H1 (cell line): Measurements from ENCODE around the gene PBX1. TPM values are rescaled to one million over a fixed set of nuclear protein-coding genes. Genes with fewer than 3 reads are reported as not detected.

Experiments
- CTCF ChIA-PET: fragments of 300-600 bp; sonication (Branson Sonifier 250); formaldehyde crosslinking; loops from one replicate; lab custom pipeline; 2021; ENCODE audit not compliant: partially characterized antibody; lab: Charles Lee
- POLR2A ChIA-PET: fragments of 300-600 bp; sonication (Branson Sonifier 250); formaldehyde crosslinking; loops from one replicate; lab custom pipeline; 2021; ENCODE audit warnings: inconsistent platforms; ENCODE audit not compliant: partially characterized antibody; lab: Charles Lee
- DNase-seq, 2 experiments: peaks; one replicate each; pipeline versions ENCODE4 v3.0.0 to v3.0.0-alpha.2; 2010 to 2022; ENCODE audit warnings: low spot score in 2 of 2, low read depth in 1 of 2, mixed read lengths in 1 of 2
- FAIRE-seq: peaks from 2 replicates; lab custom pipeline; 2011; peaks lifted over from hg19 to GRCh38; lab: Jason Lieb, UNC
- H2AFZ ChIP-seq: 2 replicates; pipeline ENCODE4 v1.8.1; 2012; ENCODE audit warnings: low read length, inconsistent platforms
- H2AK5ac ChIP-seq: 2 replicates; pipeline ENCODE4 v1.6.1; 2013; ENCODE audit warnings: low read depth, low read length
- H2BK120ac ChIP-seq: replicated peaks from 2 replicates; pipeline ENCODE3; 2013; ENCODE audit warnings: low read depth, low read length, inconsistent platforms
- H2BK12ac ChIP-seq: 2 replicates; pipeline ENCODE4 v1.6.1; 2013; ENCODE audit warnings: low read depth, low read length
- H2BK15ac ChIP-seq: 2 replicates; pipeline ENCODE4 v1.6.1; 2013; ENCODE audit warnings: low read length
- H2BK20ac ChIP-seq: 2 replicates; pipeline ENCODE4 v1.6.1; 2013; ENCODE audit warnings: low read length
- H2BK5ac ChIP-seq: 2 replicates; pipeline ENCODE4 v1.6.1; 2013; ENCODE audit warnings: low read depth, low read length
- H3K14ac ChIP-seq: 2 replicates; pipeline ENCODE4 v1.6.1; 2013; ENCODE audit warnings: inconsistent platforms; ENCODE audit not compliant: insufficient read length
- H3K18ac ChIP-seq: 2 replicates; pipeline ENCODE4 v1.6.1; 2013; ENCODE audit warnings: low read length; ENCODE audit errors: extremely low read depth
- H3K23ac ChIP-seq: 2 replicates; pipeline ENCODE4 v1.6.1; 2013; ENCODE audit warnings: inconsistent platforms; ENCODE audit not compliant: insufficient read length
- H3K23me2 ChIP-seq: 2 replicates; pipeline ENCODE4 v1.6.1; 2013; ENCODE audit warnings: low read depth, low read length
- H3K27ac ChIP-seq: 2 replicates; pipeline ENCODE4 v1.6.1; 2011; ENCODE audit warnings: low read depth, low read length, inconsistent platforms
- H3K27me3 ChIP-seq, 4 experiments: replicated peaks in 1 of 4; 1 replicate in 1 of 4; 2 replicates in 3 of 4; pipeline versions ENCODE4 v1.6.1 to v1.8.1; 2011 to 2013; ENCODE audit warnings: low read length in 3 of 4, mild to moderate bottlenecking in 3 of 4, inconsistent platforms in 2 of 4, mixed read lengths in 2 of 4, moderate library complexity in 1 of 4; ENCODE audit not compliant: control insufficient read depth in 3 of 4, insufficient read depth in 3 of 4; ENCODE audit errors: extremely low read depth in 1 of 4
- H3K36me3 ChIP-seq, 4 experiments: 2 replicates each; pipeline versions ENCODE4 v1.6.1 to v1.8.1; 2011 to 2013; ENCODE audit warnings: mild to moderate bottlenecking in 4 of 4, low read length in 3 of 4, moderate library complexity in 2 of 4, control low read depth in 1 of 4, inconsistent platforms in 1 of 4; ENCODE audit not compliant: insufficient read depth in 4 of 4, control insufficient read depth in 2 of 4
- H3K4ac ChIP-seq: replicated peaks from 2 replicates; pipeline ENCODE3; 2013; ENCODE audit warnings: low read length, low read depth, mixed read lengths, inconsistent platforms; ENCODE audit not compliant: insufficient read length
- H3K4me1 ChIP-seq, 4 experiments: replicated peaks in 1 of 4; 1 replicate in 1 of 4; 2 replicates in 3 of 4; pipeline versions ENCODE4 v1.6.1 to v1.8.1; 2011 to 2013; ENCODE audit warnings: low read length in 3 of 4, inconsistent platforms in 2 of 4, mixed read lengths in 1 of 4; ENCODE audit not compliant: insufficient read depth in 4 of 4, control insufficient read depth in 3 of 4
- H3K4me2 ChIP-seq, 2 experiments: 2 replicates each; pipeline versions ENCODE4 v1.6.1 to v1.8.1; 2011 to 2013; ENCODE audit warnings: low read depth in 2 of 2, low read length in 2 of 2, control low read depth in 1 of 2, inconsistent platforms in 1 of 2, mild to moderate bottlenecking in 1 of 2; ENCODE audit not compliant: insufficient read depth in 1 of 2
- H3K4me3 ChIP-seq, 4 experiments: fragments of 200-600, 300-600 bp in 1 of 4; sonication (generic), shearing (Covaris generic), sonication (Bioruptor Twin) in 1 of 4; 2 replicates each; pipeline versions ENCODE4 v1.5.1 to v1.8.1; 2011 to 2016; ENCODE audit warnings: low read length in 4 of 4, low read depth in 3 of 4, control low read depth in 2 of 4, inconsistent platforms in 2 of 4, mild to moderate bottlenecking in 2 of 4, mixed read lengths in 1 of 4, moderate library complexity in 1 of 4; ENCODE audit not compliant: insufficient read depth in 2 of 4; ENCODE audit errors: extremely low read depth in 1 of 4
- H3K56ac ChIP-seq: replicated peaks from 2 replicates; pipeline ENCODE3; 2013; ENCODE audit warnings: low read depth, mild to moderate bottlenecking, mixed read lengths, low read length, inconsistent platforms; ENCODE audit not compliant: insufficient read length
- H3K79me1 ChIP-seq: 2 replicates; pipeline ENCODE4 v1.6.1; 2013; ENCODE audit warnings: low read depth, low read length, control low read depth
- H3K79me2 ChIP-seq, 2 experiments: 2 replicates each; pipeline versions ENCODE4 v1.6.1 to v1.8.1; 2012 to 2013; ENCODE audit warnings: low read length in 2 of 2, mild to moderate bottlenecking in 2 of 2, inconsistent platforms in 1 of 2; ENCODE audit not compliant: insufficient read depth in 2 of 2, control insufficient read depth in 1 of 2
- H3K9ac ChIP-seq, 4 experiments: replicated peaks in 1 of 4; 1 replicate in 1 of 4; 2 replicates in 3 of 4; pipeline versions ENCODE4 v1.6.1 to v1.8.1; 2011 to 2013; ENCODE audit warnings: low read depth in 3 of 4, low read length in 3 of 4, control low read depth in 2 of 4, mild to moderate bottlenecking in 2 of 4, moderate library complexity in 2 of 4, inconsistent platforms in 1 of 4; ENCODE audit errors: extremely low read depth in 1 of 4
- H3K9me3 ChIP-seq, 2 experiments: 2 replicates each; pipeline versions ENCODE4 v1.6.1 to v1.8.1; 2012 to 2013; ENCODE audit warnings: mild to moderate bottlenecking in 2 of 2, moderate library complexity in 2 of 2, control low read depth in 1 of 2, inconsistent platforms in 1 of 2, low read depth in 1 of 2, low read length in 1 of 2, mixed read lengths in 1 of 2; ENCODE audit not compliant: insufficient read depth in 2 of 2
- H4K20me1 ChIP-seq, 2 experiments: replicated peaks in 1 of 2; 2 replicates each; pipeline versions ENCODE3 to v1.8.1; 2011 to 2013; ENCODE audit warnings: inconsistent platforms in 2 of 2, low read length in 2 of 2, mild to moderate bottlenecking in 1 of 2; ENCODE audit not compliant: insufficient read depth in 2 of 2, control insufficient read depth in 1 of 2
- H4K5ac ChIP-seq: 2 replicates; pipeline ENCODE4 v1.6.1; 2013; ENCODE audit warnings: low read length, low read depth, mixed read lengths, inconsistent platforms; ENCODE audit not compliant: insufficient read length
- H4K8ac ChIP-seq: 2 replicates; pipeline ENCODE4 v1.8.0; 2013; ENCODE audit warnings: mild to moderate bottlenecking, moderate library complexity, low read length, inconsistent platforms; ENCODE audit not compliant: insufficient read depth; ENCODE audit errors: extremely low read depth
- H4K91ac ChIP-seq: replicated peaks from 2 replicates; pipeline ENCODE3; 2013; ENCODE audit warnings: low read length, mixed read lengths, inconsistent platforms; ENCODE audit not compliant: insufficient read length
- ASH2L ChIP-seq: fragments of 200-600, 300-600 bp; sonication (generic); IDR thresholded peaks from one replicate; pipeline ENCODE4 v1.7.1; 2017; ENCODE audit warnings: low read length
- BRCA1 ChIP-seq: IDR thresholded peaks from 2 replicates; pipeline ENCODE4 v1.6.1; 2012; ENCODE audit warnings: low read depth, low read length, improper control_type of control experiment
- GTF2F1 ChIP-seq: IDR thresholded peaks from 2 replicates; pipeline ENCODE4 v1.6.1; 2012; ENCODE audit warnings: low read depth, low read length, improper control_type of control experiment, borderline replicate concordance
- KDM1A ChIP-seq: fragments of 200-600, 300-600 bp; sonication (generic); IDR thresholded peaks from 2 replicates; pipeline ENCODE4 v1.7.1; 2016; ENCODE audit warnings: mild to moderate bottlenecking, low read length, borderline replicate concordance
- KDM5A ChIP-seq: fragments of 200-600 bp; IDR thresholded peaks from 2 replicates; pipeline ENCODE4 v1.7.1; 2012; ENCODE audit warnings: mild to moderate bottlenecking, low read length, inconsistent platforms, mixed read lengths
- MAX ChIP-seq: IDR thresholded peaks from 2 replicates; pipeline ENCODE4 v1.6.1; 2012; ENCODE audit warnings: inconsistent platforms
- PHF8 ChIP-seq: fragments of 200-600 bp; sonication (generic); conservative IDR thresholded peaks from 2 replicates; pipeline ENCODE4 v1.7.1; 2012; ENCODE audit warnings: low read depth, mild to moderate bottlenecking, inconsistent platforms, low read length, moderate library complexity
- RNF2 ChIP-seq: fragments of 200-900, 300-1000 bp; sonication (generic); IDR thresholded peaks from 2 replicates; pipeline ENCODE4 v1.7.1; 2016; ENCODE audit warnings: borderline replicate concordance, low read depth, mild to moderate bottlenecking, antibody characterized with exemption, low read length; ENCODE audit not compliant: poor library complexity, severe bottlenecking; ENCODE audit errors: missing control alignments
- ZNF274 ChIP-seq: IDR thresholded peaks from 2 replicates; pipeline ENCODE4 v1.7.0; 2012; ENCODE audit warnings: low read length, borderline replicate concordance; ENCODE audit errors: extremely low read depth
- WGBS, 2 experiments: shearing (Covaris generic) in 1 of 2; methylation state at CpG; one replicate each; pipeline versions ENCODE4 v1.1.6 to v1.1.7; 2013 to 2015; ENCODE audit warnings: low lambda C conversion rate in 2 of 2, mixed read lengths in 2 of 2, inconsistent platforms in 1 of 2, low coverage in 1 of 2, missing lambda C conversion rate in 1 of 2; ENCODE audit not compliant: insufficient replicate concordance in 2 of 2, insufficient coverage in 1 of 2, insufficient read length in 1 of 2; ENCODE audit errors: extremely low coverage in 1 of 2, missing lambda C conversion rate in 1 of 2; 5-methylcytosine and 5-hydroxymethylcytosine counted together
- polyA plus RNA-seq, 7 experiments: library from polyadenylated mRNA; depleted of rRNA in 3 of 7; stranded (reverse) in 5 of 7; unstranded in 2 of 7; fragments of >200 nt in 5 of 7; fragments of 200-250 nt in 2 of 7; gene quantifications; 1 replicate in 5 of 7; 2 replicates in 1 of 7; 4 replicates in 1 of 7; pipeline versions ENCODE4 v1.2.1 to v1.2.3, GENCODE V29; 2011 to 2013; ENCODE audit warnings: missing spikeins in 2 of 7, mixed read lengths in 2 of 7
- total RNA-seq: library from RNA; stranded (reverse); fragmentation: NEBNext Ultra II Directional; extraction: Animal tissue kit (Norgen Biotek cat#: 25700); gene quantifications from 2 replicates; pipeline ENCODE4 v1.2.1, GENCODE V29; 2021

PBX1 gene
- total and polyA plus RNA-seq, 2 of the 8 experiments (the other 6 are each of a cell fraction or from before 2014, with no cell fraction given) = 87.4 to 124 TPM

DNA sequence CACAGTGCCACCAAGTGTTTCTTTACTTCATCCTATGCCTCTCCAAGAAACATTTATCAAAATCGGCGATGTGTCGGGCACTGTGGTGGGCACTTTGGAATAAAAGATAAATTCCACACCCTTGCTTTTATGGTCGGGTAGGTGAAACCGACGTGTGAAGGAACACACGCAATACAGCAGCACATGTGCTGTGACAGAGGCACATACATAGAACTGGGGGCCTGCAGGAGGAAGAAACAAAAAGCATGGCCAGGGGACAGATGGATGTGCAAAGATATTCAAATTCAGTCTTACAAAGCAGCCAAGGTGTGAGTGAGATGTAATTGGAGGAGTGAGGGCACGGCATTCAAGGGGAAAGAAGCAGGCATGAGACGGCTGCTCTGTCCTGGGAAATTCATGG is 282.0 kb downstream of the PBX1 start:
- no peak for FAIRE-seq

More for the DNA sequence above, 282.0 kb downstream of the PBX1 start:
- Histone ChIP-seq H3K18ac (no peak overlapping the region), H3K27me3 (no peaks in the 10 kb centered on the region), H2BK15ac (no peak overlapping the region), H3K4me2 (no peak overlapping the region), H4K5ac (no peak overlapping the region), H2AFZ (no peak overlapping the region), H3K56ac (no peak overlapping the region), H3K4me1 (peaks cover 0 to 7% (median 3%) of the 10 kb centered on the region in 4 experiments; a peak in 3 of 7 replicates), H3K9me3 (no peaks in the 10 kb centered on the region), H4K20me1 (peaks cover 4 to 9% of the 10 kb centered on the region in 2 experiments), H3K36me3 (peaks cover 0 to 17% (median 5%) of the 10 kb centered on the region in 4 experiments; a peak in 7 of 8 replicates), H3K4ac (no peak overlapping the region), H2BK120ac (no peak overlapping the region), H3K79me1 (peaks cover 5% of the 10 kb centered on the region; the same call in 1 of the 2 replicates), H2BK5ac (no peak overlapping the region), H2BK20ac (no peak overlapping the region), H3K9ac (no peak overlapping the region), H2AK5ac (no peak overlapping the region), H3K23ac (no peak overlapping the region), H3K4me3 (no peak overlapping the region), H3K27ac (no peak overlapping the region), H3K79me2 (0 out of 4 replicates have a peak, but pooled peaks cover 0 to 3% of the 10 kb centered on the region in 2 experiments), H3K14ac (no peak overlapping the region), H2BK12ac (no peak overlapping the region), H4K91ac (no peak overlapping the region), H4K8ac (no peak overlapping the region), H3K23me2 (no peaks in the 10 kb centered on the region; the same call in 1 of the 2 replicates)
- no peak for DNase-seq
- 73% methylated on average over 9 of the region's 9 CpGs; no CpG with 5 or more reads in 1 of the 2 experiments for WGBS, 2 experiments
- CTCF ChIA-PET = interaction anchor here (1.2 kb wide), 1 partner anchor 12 kb away, joined by 3 read pairs; no protein-coding TSS in a partner anchor
- TF ChIP-seq ASH2L (no peak), ZNF274 (no peak), KDM5A (no peak), MAX (no peak), KDM1A (no peak), RNF2 (no peak), PHF8 (no peak), BRCA1 (no peak), GTF2F1 (no peak)
- POLR2A ChIA-PET = no interaction called here
